GM18870 (cell line): ENCODE measurements around the gene SOCS1.

Source experiments
- ATAC-seq: cut with Tn5 transposase; IDR thresholded peaks from one replicate; pipeline ENCODE4 v1.9.1; 2021; ENCODE audit warnings: moderate library complexity; ENCODE audit not compliant: unreplicated experiment

The SOCS1 gene

GRCh38 chr16:11249233-11250061, 6.6 kb downstream of the SOCS1 start:
- ATAC-seq: no peak

DNA sequence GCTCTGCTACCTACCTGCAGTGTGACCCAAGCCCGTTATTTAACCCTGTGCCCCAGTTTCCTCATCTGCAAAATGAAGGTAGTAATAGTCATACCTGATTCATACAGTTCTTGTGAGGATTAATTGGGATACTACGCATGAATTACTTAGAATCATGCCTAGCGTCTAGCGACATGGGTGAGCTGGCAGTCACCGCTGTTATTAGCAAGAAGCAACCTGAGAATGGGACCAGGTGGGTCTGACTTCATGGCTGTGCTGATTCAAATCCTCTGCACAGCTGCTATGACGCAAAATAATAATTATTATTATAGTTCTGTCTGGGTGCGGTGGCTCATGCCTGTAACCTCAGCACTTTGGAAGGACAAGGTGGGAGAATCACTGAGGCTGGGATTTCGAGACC, 7.9 kb downstream of the SOCS1 start:
- no peak for ATAC-seq

DNA sequence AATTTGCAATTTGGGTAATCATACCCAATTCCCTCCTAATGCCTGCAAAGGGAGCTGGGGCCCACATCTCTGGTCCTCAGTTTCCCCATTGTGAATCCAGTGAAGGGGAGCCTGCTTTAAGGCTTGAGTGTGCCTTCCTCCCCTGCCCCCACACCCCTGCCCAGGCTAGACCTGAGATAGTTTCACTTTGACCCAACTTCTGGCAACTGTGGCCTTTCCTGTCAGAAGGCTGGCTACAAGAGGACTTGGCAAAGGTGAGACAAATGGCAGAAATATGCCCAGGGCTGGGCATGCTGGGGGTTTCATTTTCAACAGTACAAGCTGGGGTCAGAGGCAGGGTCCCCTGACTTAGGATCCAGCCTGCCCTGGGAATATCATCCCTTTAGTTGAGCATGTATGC, 10.0 kb downstream of the SOCS1 start:
- ATAC-seq: no peak

DNA sequence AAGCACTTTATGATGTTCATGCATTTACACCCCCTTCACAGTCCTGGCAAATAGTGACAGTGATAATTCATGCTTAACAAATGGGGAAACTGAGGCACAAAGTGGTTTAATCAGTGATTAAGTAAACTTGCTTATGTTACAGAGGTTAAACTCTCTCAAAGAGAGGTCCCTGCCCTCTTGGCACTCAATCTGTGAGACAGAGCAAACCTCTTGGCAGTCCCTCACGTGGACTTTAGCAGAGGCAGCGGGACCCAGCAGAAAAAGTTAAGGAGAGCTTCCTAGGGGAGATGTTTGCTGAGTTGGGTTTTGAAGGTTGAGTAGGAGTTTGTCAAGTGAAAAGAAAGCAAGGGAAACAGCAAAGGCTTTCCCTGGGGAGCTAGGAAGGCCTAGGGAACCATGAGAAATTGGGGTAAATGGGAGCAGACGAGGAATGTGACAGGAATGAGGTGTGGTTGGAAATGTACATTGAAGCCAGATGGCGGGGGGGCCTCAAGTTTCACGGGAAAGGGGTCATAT, 10.7 kb downstream of the SOCS1 start:
- no peak for ATAC-seq

DNA sequence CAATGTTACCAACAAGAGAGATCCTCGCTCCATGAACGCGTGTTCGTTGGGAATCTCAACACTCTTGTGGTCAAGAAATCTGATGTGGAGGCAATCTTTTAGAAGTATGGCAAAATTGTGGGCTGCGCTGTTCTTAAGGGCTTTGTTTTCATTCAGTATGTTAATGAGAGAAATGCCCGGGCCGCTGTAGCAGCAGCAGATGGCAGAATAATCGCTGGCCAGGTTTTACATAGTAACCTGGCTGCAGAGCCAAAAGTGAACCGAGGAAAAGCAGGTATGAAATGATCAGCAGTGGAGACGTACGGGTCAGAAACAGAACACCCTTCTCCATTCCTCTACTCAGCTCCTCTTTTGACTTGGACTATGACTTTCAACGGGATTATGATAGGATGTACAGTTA, 13.3 kb downstream of the SOCS1 start:
- ATAC-seq: no peak

DNA sequence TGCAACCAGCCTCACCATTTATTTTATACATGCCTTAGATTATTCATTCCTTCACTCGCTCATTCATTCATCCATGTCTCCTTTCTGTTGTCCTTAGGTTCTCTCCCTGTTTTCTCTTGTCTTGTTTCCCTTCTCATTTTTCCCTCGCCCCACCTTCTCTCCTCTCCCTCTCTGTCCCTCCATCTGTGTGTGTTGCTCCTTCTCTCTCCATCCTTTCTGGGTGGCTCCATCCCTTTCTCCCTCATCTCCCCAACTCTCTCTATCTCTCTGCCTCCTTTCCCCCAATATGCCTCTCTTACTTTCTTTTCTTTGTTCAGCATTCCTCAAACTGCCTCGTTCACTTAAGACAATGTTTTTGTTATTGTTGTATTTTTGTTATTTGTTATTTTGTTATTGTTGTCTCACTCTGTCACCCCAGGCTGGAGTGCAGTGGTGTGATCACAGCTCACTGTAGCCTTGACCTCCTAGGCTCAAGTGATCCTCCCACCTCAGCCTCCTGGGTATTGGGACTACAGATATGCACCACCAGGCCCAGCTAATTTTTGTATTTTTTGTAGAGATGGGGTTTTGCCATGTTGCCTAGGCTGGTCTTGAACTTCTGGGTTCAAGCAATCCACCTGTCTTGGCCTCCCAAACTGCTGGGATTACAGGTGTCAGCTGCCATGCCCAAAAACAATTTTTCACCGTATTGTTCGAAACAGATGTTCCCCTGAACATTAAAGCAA, 14.4 kb downstream of the SOCS1 start:
- ATAC-seq: no peak

DNA sequence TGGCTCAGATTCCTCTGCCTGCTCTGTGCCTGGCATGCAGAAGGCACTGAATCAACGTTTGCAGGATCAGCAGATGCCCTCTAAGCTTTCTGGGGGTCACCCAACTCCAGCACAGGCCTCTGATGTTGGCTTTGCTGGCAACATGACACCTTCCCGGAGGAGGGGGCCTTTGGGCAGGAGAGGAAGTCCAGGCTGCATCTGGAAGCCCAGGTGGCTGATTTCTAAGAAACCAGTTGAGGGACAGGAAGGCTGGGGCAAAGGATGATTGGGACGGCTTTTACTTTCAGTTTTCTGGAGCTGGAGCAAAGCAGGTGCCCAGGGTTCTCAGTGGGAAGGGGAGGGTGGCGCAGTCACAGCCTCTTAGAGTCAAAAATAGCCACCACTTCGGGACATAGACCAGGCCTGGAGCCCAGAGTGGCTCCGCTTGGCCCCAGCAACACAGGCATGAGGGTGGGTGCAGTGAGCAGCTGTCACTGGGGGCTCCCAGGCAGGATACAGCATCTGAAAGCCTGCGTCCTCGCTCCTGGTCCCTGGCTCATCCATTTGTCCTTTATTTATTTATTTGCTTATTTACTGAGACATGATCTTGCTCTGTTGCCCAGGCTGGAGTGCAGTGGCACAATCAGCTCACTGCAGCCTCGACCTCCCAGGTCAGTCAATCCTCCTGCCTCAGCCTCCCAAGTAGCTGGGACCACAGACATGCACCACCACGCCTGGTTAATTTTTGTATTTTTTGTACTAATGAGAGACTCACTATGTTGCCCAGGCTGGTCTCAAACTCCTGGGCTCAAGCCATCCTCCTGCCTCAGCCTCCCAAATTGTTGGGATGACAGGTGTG, 15.1 kb downstream of the SOCS1 start:
- ATAC-seq: no peak

DNA sequence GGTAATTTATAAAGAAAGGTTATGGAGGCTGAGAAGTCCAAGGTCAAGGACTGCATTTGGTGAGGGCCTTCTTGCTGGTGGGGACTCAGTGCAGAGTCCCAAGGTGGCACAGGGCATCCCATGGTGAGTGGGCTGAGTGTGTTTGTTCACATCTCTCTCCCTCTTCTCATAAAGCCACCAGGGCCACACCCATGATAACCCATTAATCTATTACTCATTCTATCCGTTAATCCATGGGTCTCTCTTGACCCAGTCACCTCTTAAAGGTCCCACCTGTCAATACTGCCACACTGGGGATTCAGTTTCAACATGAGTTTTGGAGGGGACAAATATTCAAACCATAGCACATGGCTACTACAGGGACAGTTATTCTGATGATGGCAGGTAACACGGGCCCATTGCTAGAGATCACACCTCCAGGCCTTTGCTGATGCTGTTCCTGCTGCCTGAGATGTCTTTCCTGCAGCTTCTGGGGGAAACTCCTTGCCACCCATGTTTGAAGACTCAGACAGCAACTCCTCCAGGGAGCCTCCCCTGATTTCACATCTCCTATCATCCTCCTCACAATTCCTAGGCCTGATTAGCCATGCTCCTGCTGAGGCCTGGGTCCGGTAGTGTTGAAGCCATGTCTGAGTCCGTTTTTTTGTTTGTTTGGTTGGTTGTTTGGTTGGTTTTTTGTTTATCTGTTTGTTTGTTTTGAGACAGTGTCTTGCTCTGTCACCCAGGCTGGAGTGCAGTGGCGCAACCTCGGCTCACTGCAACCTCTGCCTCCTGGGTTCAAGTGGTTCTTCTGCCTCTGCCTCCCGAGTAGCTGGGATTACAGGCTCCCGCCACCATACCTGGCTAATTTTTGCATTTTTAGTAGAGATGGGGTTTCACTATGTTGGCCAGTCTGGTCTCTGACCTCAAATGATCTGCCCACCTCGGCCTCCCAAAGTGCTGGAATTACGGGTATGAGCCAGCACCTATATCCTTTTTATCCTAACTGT, 16.1 kb downstream of the SOCS1 start:
- no peak for ATAC-seq

DNA sequence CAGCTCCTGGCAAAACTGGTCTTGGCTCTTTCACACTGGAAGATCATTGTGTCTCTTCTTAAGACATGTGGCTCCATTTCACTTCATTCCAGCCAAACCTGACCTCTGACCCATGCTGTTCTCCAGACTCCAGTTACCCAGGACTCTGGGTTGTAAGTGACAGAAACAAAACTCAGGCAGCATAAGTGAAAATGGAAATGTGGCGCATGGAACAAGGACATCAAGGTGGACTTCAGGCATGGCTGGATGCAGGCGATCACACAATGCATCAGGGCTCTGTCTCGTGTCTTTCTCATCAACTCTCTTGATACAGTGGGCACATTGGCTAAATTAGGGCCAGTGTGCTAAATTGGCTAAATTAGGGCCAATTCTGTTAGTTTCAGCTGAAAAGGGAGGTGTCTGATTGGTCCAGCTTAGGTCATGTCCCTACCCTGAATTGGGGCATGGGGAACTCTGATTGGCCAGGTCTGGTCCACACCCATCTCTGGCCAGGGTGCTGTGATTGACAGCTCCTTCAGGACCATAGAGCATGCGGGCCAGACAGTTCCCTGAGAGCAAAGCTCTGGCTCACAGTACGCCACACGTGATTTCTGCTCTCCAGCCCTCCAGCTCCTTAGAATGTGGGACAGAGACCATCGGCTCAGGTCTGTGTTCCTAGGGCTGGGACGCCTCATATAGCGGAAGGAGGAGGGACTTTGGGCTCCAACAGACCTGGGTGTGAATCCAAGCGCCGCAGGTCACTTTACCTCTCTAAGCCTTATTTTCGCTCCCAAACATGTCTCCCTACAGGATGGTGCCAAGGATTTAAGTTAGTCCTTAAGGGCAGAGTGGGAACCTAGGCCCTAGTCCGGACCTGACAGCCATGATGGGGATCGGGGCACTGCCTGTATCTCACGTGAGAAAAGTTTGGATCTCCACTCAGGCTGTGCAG, 17.5 kb downstream of the SOCS1 start:
- ATAC-seq: no peak

DNA sequence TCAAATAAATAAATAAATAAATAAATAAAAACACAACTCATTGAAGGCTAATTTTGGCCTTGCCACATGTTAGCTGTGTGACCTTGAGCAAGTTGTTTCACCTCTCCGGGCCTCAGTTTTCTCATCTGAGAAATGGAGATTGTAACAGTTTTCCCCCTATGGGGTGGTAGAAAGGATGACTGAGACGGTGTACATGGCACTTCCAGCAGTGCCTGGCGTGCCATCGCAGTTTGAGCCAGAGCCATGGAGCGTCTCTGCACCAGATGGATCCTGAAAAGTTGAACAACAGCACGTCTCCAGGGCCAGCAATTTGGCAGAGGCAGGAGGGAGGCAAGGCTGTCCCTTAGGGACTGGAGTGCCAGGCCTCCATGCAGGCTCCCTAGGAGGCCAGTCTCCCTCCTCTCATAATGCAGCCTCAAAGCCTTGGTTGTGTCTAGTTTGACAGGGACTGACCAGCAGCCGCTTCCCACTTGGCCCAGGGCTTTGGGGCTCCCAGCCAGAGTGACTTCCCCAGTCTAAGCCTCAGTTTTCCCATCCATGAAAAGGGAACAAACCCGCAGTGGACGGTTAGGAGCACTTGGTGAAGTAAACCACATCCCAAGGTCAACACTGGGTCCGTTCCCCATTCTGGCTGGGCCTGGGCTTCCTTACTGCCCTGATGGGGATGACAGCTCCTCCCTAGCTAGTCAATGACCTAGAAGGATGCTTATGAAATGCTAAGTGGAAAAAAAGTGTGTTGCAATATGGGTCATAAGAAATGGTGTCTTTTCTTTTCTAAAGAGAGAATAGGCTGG, 19.3 kb downstream of the SOCS1 start:
- ATAC-seq: no peak

GRCh38 chr16:11235703-11235991, 20.4 kb downstream of the SOCS1 start:
- ATAC-seq: no peak

DNA sequence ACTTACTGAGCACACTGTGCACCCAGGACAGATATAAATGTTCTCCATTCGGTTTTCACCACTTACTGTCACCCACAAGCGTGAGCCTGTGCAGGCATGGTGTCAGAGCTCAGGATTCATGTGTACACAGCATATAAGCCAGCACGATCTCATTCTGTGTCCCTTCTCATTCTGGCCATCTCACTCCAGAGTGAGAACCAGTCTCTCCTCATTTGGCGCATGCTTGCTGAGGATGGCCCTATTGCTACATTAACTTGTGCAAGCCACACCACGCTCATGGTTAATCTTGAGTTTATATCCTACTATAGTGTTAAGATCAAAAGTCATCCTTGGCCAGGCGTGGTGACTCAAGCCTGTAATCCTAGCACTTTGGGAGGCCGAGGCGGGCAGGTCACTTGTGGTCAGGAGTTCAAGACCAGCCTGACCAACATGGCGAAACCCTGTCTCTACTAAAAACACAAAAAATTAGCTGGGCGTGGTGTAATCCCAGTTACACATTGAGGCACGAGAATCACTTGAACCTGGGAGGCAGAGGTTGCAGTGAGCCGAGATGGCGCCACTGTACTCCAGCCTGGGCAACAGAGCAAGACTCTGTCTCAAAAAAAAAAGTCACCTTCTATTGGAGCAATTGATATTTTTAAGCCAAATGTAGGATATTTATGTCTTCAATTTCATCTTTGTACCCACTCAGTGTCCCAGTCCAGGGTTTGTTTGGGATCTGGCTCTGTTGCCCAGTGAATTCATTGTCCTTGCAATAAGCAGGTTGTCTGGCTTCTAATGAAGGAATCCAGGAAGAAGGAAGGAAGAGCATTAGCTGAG, 20.9 kb downstream of the SOCS1 start:
- ATAC-seq: no peak

GRCh38 chr16:11233727-11234376, 22.2 kb downstream of the SOCS1 start:
- no peak for ATAC-seq

DNA sequence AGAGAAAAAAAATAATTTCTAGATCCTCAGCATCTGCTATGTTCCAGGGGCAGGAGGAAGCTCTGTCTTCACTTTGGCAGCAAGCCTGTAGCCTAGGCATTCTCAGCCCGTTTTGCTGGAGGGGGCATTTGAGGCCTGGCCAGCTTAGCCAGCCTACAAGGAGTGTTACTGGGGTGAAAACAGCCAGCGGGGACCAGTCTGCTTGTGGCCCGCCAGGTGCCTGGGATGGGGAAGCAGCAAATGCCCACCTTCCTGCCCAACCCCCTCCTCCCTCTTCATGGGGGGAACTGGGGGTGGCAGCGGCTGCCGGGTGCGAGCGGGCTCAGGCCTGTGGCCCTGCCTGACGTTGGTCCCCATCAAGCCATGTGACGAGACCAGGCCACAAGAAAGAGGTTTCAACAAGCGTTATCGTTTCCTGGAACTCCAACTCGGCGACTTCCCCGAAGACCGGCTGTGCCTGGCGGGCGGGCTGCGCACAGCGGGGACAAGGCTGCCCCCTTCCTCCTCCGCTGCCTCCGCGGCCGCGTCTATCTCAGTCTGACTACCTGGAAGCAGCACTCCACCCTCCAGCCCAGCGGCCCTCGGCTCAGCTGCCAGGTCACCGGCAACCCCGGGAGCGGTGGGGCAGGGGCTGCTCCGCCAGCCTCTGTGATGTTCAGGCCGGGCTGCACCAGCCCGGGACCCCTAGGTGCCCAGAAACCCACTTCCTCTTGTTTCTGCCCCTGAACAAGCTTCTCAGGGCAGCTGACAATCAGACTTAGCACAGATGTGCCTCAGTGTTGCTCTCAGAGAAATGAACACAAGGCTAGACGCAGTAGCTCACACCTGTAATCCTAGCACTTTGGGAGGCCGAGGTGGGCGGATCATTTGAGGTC, 22.9 kb downstream of the SOCS1 start:
- ATAC-seq: peak; percentile 57

GRCh38 chr16:11232302-11232851, 23.6 kb downstream of the SOCS1 start:
- ATAC-seq: no peak
